ENCODE measurements around the gene TMEM126A.
"Not testable (repeated sequence)": the region's sequence is repeated elsewhere in the genome, so short reads cannot be mapped to it uniquely, and the experiment has no call there.

TMEM126A gene

DNA sequence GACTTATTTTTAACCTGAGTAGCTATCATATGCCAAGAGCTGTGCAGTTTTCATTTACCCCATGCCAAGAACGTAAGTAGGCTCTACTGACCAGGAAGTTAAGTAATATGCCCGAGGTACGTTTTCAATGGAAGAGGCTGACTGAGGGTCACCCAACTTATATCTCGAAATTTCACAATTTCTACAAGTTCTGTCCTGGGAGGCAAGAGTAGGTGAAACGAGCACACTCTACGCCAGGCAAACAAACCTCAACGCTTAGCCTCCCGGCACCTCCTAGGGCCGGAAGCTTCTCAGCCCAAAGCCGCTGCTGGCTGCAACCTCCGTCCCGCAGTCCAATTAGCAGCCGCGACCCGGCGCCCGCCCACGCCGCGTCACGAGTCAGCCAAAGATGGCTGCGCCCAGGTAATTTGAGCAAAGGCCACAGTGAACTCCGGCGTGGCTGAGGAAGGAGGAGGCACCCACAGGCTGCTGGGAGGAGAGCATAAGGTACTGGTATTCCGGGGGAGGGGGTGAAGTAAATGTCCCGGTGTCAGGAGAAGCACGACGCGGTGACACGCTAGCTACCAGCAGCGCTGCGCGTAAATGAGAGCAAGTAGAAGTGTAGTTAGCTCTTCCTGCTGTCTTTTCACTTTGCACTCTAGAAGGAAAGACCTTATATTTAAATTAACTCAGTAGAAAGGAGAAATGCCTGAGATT, at the start of gene TMEM126A:
TSS of gene TMEM126A (plus strand) at position 364 of the 696 bp plus-strand sequence. CDS start 2,289 bp downstream, outside the sequence.
- no peaks in the 10 kb centered on the region for H3K27me3 ChIP-seq (ENCODE audit: low read depth, low read length)
- H3K4me1 ChIP-seq (ENCODE audit: control insufficient read depth in 1 of 2, insufficient read depth in 2 of 2, low read length in 2 of 2) = peaks cover 11 to 17% of the 10 kb centered on the region in 2 donors
- H3K27ac ChIP-seq (ENCODE audit: low read length) = peak within 1 kb of the TSS; percentile 95
- peak within 1 kb of the TSS; percentile 78 to 98 for H3K4me3 ChIP-seq (ENCODE audit: low read depth in 1 of 2, low read length in 2 of 2)
- no peaks in the 10 kb centered on the region for H3K9me3 ChIP-seq (ENCODE audit: control insufficient read depth in 1 of 2, low read length in 2 of 2)
- peaks cover 4% of the 10 kb centered on the region in 2 donors for H3K36me3 ChIP-seq (ENCODE audit: control insufficient read depth in 1 of 2, insufficient read depth in 2 of 2, low read length in 2 of 2)

DNA sequence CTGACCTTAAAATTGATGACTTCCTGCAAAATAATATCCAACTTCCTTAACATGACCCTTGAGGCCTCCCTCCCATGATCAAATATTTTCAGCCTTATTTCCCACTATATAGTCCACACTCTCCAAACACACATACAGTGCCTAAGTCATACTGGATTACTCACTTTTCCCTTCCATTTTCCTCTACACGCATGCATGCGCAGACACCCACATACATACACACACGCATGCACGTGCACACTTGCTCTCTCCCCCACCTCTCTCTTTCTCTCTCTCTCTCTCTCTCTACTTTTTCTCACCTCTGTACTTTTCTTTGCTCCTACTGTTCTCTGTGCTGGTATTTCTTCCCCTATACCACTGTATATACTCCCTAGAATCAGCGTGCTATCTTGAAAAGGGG, 48.7 kb upstream of the TMEM126A start:
- Histone ChIP-seq H3K4me1 (ENCODE audit: control insufficient read depth in 1 of 2, insufficient read depth in 2 of 2, low read length in 2 of 2) (no peaks in the 10 kb centered on the region), H3K27ac (ENCODE audit: low read length) (no peak overlapping the region), H3K36me3 (ENCODE audit: control insufficient read depth in 1 of 2, insufficient read depth in 2 of 2, low read length in 2 of 2) (no peaks in the 10 kb centered on the region), H3K27me3 (ENCODE audit: low read depth, low read length) (no peaks in the 10 kb centered on the region), H3K9me3 (ENCODE audit: control insufficient read depth in 1 of 2, low read length in 2 of 2) (no peaks in the 10 kb centered on the region), H3K4me3 (ENCODE audit: low read depth in 1 of 2, low read length in 2 of 2) (no peak overlapping the region)

DNA sequence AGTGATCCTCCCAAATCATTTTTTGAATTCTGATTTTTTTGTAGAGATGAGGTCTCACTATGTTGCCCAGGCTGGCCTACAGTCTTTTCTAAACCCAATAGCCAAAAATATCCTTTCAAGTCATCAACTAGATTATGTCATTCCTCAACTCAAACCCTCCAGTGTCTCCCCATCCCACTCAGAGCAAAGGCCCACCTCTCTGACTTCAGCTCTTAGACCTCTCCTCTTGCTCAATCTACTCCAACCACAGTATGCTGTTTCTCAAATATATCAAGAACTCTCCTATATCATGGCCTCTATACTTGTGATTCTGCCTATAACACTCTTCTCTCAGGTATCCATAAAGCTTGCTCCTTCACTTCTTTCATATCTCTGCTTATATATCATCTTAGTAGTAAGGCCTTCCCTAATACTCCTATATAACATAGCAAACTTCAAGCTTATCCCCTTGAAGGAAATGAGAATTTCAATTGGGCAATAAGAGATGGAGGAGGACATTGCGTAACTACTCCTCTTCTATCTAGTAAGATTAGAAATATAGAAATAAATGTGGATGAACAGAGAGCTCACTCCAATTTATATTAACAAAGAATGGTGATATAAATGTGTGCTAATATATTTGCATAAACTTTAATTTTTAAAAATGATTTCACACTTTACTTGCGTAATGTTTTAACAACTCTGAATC, 45.1 kb upstream of the TMEM126A start:
- no peaks in the 10 kb centered on the region for H3K27me3 ChIP-seq (ENCODE audit: low read depth, low read length)
- no peaks in the 10 kb centered on the region for H3K36me3 ChIP-seq (ENCODE audit: control insufficient read depth in 1 of 2, insufficient read depth in 2 of 2, low read length in 2 of 2)
- H3K4me3 ChIP-seq (ENCODE audit: low read depth in 1 of 2, low read length in 2 of 2) = no peak overlapping the region
- H3K9me3 ChIP-seq (ENCODE audit: control insufficient read depth in 1 of 2, low read length in 2 of 2) = no peaks in the 10 kb centered on the region
- no peaks in the 10 kb centered on the region for H3K4me1 ChIP-seq (ENCODE audit: control insufficient read depth in 1 of 2, insufficient read depth in 2 of 2, low read length in 2 of 2)
- H3K27ac ChIP-seq (ENCODE audit: low read length) = no peak overlapping the region

DNA sequence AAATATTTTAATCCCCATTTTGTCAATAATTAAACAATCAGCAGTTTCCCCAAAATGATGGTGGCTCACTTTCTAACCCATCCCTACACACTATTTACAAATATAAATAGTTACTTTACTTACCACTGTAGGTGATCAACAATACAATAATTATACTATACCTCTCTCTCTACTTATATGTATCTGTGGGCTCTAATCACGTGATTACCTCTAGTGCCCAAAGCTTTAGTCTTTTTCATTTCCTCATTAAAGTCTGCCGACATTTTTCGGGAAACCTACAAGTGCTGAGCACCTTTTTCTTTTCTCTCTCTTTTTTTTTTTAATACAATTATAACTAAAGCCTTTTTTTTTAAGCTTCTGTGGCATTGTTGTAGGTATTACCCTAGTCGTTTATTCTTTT, 44.5 kb upstream of the TMEM126A start:
- no peaks in the 10 kb centered on the region for H3K36me3 ChIP-seq (ENCODE audit: control insufficient read depth in 1 of 2, insufficient read depth in 2 of 2, low read length in 2 of 2)
- no peaks in the 10 kb centered on the region for H3K27me3 ChIP-seq (ENCODE audit: low read depth, low read length)
- H3K27ac ChIP-seq (ENCODE audit: low read length) = no peak overlapping the region
- H3K9me3 ChIP-seq (ENCODE audit: control insufficient read depth in 1 of 2, low read length in 2 of 2) = no peaks in the 10 kb centered on the region
- no peaks in the 10 kb centered on the region for H3K4me1 ChIP-seq (ENCODE audit: control insufficient read depth in 1 of 2, insufficient read depth in 2 of 2, low read length in 2 of 2)
- H3K4me3 ChIP-seq (ENCODE audit: low read depth in 1 of 2, low read length in 2 of 2) = no peak overlapping the region

DNA sequence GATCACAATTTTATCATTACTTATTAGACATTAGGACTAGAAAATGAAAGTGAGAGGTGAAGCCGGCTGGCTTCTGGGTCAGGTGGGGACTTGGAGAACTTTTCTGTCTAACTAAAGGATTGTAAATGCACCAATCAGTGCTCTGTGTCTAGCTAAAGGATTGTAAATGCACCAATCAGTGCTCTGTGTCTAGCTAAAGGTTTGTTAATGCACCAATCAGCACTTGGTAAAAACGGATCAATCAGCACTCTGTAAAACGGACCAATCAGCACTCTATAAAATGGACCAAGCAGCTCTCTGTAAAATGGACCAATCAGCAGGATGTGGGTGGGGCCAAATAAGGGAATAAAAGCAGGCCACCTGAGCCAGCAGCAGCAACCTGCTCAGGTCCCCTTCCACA, 41.5 kb upstream of the TMEM126A start:
- not testable (repeated sequence) for H3K27ac ChIP-seq (ENCODE audit: low read length); H3K36me3 ChIP-seq (ENCODE audit: control insufficient read depth in 1 of 2, insufficient read depth in 2 of 2, low read length in 2 of 2)

DNA sequence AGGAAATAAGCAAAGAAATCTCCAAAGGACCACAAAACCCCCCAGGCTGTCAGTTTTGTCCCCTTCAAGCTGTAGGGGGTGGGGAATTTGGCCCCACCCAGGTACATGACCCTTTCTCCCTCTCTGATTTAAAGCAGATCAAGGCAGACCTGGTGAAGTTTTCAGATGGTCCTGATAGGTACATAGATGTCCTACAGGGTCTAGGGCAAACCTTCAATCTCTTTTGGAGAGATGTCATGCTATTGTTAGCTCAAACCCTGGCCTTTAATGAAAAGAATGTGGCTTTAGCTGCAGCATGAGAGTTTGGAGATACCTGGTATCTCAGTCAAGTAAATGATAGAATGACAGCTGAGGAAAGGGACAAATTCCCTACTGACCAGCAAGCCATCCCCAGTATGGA, 39.1 kb upstream of the TMEM126A start:
- not testable (repeated sequence) for H3K9me3 ChIP-seq (ENCODE audit: control insufficient read depth in 1 of 2, low read length in 2 of 2); H3K36me3 ChIP-seq (ENCODE audit: control insufficient read depth in 1 of 2, insufficient read depth in 2 of 2, low read length in 2 of 2)

More for the DNA sequence above, 41.5 kb upstream of the TMEM126A start:
- H3K9me3 ChIP-seq (ENCODE audit: control insufficient read depth in 1 of 2, low read length in 2 of 2); H3K4me1 ChIP-seq (ENCODE audit: control insufficient read depth in 1 of 2, insufficient read depth in 2 of 2, low read length in 2 of 2); H3K27me3 ChIP-seq (ENCODE audit: low read depth, low read length); H3K4me3 ChIP-seq (ENCODE audit: low read depth in 1 of 2, low read length in 2 of 2): not testable (repeated sequence)

DNA sequence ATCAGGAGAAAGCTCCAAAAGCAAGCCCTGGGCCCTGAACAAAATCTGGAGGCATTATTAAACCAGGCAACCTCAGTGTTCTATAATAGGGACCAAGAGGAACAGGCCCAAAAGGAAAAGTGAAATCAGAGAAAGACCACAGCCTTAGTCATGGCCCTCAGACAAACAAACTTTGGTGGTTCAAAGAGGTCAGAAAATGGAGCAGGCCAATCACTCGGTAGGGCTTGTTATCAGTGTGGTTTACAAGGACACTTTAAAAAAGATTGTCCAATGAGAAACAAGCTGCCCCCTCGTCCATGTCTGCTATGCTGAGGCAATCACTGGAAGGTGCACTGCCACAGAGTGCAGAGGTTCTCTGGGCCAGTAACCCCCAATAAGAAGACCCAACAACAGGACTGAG, 38.5 kb upstream of the TMEM126A start:
- H3K27me3 ChIP-seq (ENCODE audit: low read depth, low read length); H3K4me1 ChIP-seq (ENCODE audit: control insufficient read depth in 1 of 2, insufficient read depth in 2 of 2, low read length in 2 of 2); H3K9me3 ChIP-seq (ENCODE audit: control insufficient read depth in 1 of 2, low read length in 2 of 2): not testable (repeated sequence)

More for the DNA sequence above, 39.1 kb upstream of the TMEM126A start:
- H3K27me3 ChIP-seq (ENCODE audit: low read depth, low read length); H3K4me3 ChIP-seq (ENCODE audit: low read depth in 1 of 2, low read length in 2 of 2); H3K27ac ChIP-seq (ENCODE audit: low read length); H3K4me1 ChIP-seq (ENCODE audit: control insufficient read depth in 1 of 2, insufficient read depth in 2 of 2, low read length in 2 of 2): not testable (repeated sequence)

DNA sequence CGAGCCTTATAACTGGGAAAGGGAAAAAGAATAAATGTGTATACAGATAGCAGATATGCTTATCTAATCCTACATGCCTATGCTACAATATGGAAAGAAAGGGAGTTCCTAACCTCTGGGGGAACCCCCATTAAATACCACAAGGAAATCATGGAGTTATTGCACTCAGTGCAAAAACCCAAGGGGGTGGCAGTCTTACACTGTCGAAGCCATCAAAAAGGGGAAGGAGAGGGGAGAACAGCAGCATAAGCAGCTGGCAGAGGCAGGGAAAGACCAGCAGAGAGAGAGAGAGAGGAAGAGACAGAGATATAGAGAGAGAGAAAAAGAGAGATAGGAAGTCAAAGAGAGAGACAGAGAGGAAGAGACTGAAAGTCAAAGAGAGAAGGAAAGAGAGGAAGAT, 36.1 kb upstream of the TMEM126A start:
- not testable (repeated sequence) for H3K4me1 ChIP-seq (ENCODE audit: control insufficient read depth in 1 of 2, insufficient read depth in 2 of 2, low read length in 2 of 2); H3K27me3 ChIP-seq (ENCODE audit: low read depth, low read length); H3K36me3 ChIP-seq (ENCODE audit: control insufficient read depth in 1 of 2, insufficient read depth in 2 of 2, low read length in 2 of 2); H3K27ac ChIP-seq (ENCODE audit: low read length); H3K4me3 ChIP-seq (ENCODE audit: low read depth in 1 of 2, low read length in 2 of 2); H3K9me3 ChIP-seq (ENCODE audit: control insufficient read depth in 1 of 2, low read length in 2 of 2)

More for the DNA sequence above, 38.5 kb upstream of the TMEM126A start:
- not testable (repeated sequence) for H3K27ac ChIP-seq (ENCODE audit: low read length); H3K4me3 ChIP-seq (ENCODE audit: low read depth in 1 of 2, low read length in 2 of 2); H3K36me3 ChIP-seq (ENCODE audit: control insufficient read depth in 1 of 2, insufficient read depth in 2 of 2, low read length in 2 of 2)

DNA sequence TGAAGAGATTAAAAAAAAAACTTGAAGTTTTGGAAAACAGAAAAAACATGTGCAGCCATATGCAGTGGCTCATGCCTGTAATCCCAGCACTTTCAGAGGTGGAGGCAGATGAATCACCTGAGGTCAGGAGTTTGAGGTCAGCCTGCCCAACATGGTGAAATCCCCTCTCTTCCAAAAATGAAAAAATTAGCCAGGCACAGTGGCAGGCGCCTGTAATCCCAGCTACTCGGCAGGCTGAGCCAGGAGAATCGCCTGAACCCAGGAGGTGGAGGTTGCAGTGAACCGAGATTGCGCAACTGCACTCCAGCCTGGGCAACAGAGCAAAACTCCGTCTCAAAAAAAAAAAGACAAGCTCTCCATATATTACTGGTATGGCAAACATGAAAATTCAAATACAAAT, 28.3 kb upstream of the TMEM126A start:
- Histone ChIP-seq H3K27ac (ENCODE audit: low read length) (no peak overlapping the region), H3K9me3 (ENCODE audit: control insufficient read depth in 1 of 2, low read length in 2 of 2) (no peaks in the 10 kb centered on the region), H3K4me3 (ENCODE audit: low read depth in 1 of 2, low read length in 2 of 2) (no peak overlapping the region), H3K36me3 (ENCODE audit: control insufficient read depth in 1 of 2, insufficient read depth in 2 of 2, low read length in 2 of 2) (no peaks in the 10 kb centered on the region), H3K27me3 (ENCODE audit: low read depth, low read length) (no peaks in the 10 kb centered on the region), H3K4me1 (ENCODE audit: control insufficient read depth in 1 of 2, insufficient read depth in 2 of 2, low read length in 2 of 2) (no peaks in the 10 kb centered on the region)

DNA sequence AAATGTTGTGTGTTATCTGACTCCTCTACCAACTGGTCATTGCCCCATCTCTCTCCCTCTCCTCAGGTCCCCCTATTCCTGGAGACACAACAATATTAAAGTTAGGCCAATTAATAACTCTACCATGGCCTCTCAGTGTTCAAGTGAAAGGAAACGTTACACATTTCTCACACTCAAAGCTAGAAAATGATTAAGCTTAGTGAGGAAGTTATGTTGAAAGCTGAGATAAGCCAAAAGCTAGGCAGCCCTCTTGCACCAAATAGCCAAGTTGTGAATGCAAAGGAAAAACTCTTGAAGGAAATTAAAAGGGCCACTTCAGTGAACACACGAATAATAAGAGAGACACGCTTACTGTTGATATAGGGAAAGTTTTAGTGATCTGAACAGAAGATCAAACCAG, 27.5 kb upstream of the TMEM126A start:
- H3K27me3 ChIP-seq (ENCODE audit: low read depth, low read length) = no peaks in the 10 kb centered on the region
- H3K36me3 ChIP-seq (ENCODE audit: control insufficient read depth in 1 of 2, insufficient read depth in 2 of 2, low read length in 2 of 2) = no peaks in the 10 kb centered on the region
- no peak overlapping the region for H3K27ac ChIP-seq (ENCODE audit: low read length)
- no peak overlapping the region for H3K4me3 ChIP-seq (ENCODE audit: low read depth in 1 of 2, low read length in 2 of 2)
- no peaks in the 10 kb centered on the region for H3K9me3 ChIP-seq (ENCODE audit: control insufficient read depth in 1 of 2, low read length in 2 of 2)
- no peaks in the 10 kb centered on the region for H3K4me1 ChIP-seq (ENCODE audit: control insufficient read depth in 1 of 2, insufficient read depth in 2 of 2, low read length in 2 of 2)

DNA sequence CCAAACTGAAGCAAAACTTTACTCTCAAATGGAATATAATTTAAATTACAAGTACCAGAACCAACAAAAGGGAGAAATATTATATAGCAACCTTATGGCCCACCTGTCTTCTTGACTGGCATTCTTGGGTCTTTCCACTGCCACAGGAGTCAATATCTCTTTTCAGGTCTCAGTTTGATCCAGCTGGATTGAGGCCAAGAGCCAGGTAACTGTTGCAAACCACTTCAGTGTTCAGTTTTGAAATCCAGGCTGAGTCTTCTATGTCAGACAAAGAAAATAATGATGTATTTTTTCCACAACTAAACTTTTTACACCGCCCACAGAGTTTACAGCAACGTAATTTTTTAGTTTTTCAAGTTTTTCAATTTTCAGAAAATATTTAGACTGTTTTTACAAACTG, 21.3 kb upstream of the TMEM126A start:
- Histone ChIP-seq H3K4me3 (ENCODE audit: low read depth in 1 of 2, low read length in 2 of 2) (peak overlapping the region; percentile 78 to 100), H3K9me3 (ENCODE audit: control insufficient read depth in 1 of 2, low read length in 2 of 2) (no peaks in the 10 kb centered on the region), H3K4me1 (ENCODE audit: control insufficient read depth in 1 of 2, insufficient read depth in 2 of 2, low read length in 2 of 2) (peaks cover 5 to 22% of the 10 kb centered on the region in 2 donors), H3K36me3 (ENCODE audit: control insufficient read depth in 1 of 2, insufficient read depth in 2 of 2, low read length in 2 of 2) (peaks cover 0 to 7% of the 10 kb centered on the region in 2 donors), H3K27ac (ENCODE audit: low read length) (peak overlapping the region; percentile 88), H3K27me3 (ENCODE audit: low read depth, low read length) (no peaks in the 10 kb centered on the region)

Measured in muscle layer of duodenum (tissue), 2 donors.